ENCODE data around the gene ROR1. TPM values are rescaled to one million over a fixed set of nuclear protein-coding genes. Genes with fewer than 3 reads are reported as not detected.

Gene ROR1
- total RNA-seq, 5 donors from 2014 or later (not counting 1 experiment from before 2014, with no cell fraction given) = 0.15 to 2.0 (median 0.33) TPM; not detected in 1

DNA sequence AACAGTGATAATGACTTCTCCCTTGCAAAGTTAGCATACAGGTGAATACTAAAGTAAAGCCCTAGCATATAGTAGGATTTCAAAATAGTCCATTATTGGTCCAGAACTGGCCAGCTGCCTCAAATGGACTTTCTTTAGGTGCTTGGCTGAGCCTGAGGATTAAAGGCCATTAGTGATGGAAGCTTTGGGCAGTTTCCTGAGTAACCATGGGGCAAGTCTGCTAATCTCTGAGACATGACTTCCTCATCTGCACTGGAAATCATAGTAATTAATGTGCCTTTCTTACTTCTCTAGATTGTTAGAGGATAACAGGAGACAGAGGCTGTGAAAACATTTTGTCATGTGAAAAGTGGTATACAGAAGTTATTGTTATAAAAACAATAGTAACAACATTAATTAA lies 273.1 kb downstream of the ROR1 start:
- ChIA-PET CTCF (no interaction called here), POLR2A (no interaction called here)
- ATAC-seq (replicated peaks in 1 of 4) (no peak), DNase-seq (no peak)
- H3K9me3 ChIP-seq = no peaks in the 10 kb centered on the region
- H3K4me3 ChIP-seq (ENCODE audit: control insufficient read depth in 1 of 2, extremely low read depth in 1 of 2, low read length in 1 of 2) = no peak overlapping the region
- no peaks in the 10 kb centered on the region for H3K36me3 ChIP-seq (ENCODE audit: control insufficient read depth in 2 of 2, extremely low read depth in 1 of 2, insufficient read depth in 1 of 2, low read length in 1 of 2)
- H3K4me3 Mint-ChIP-seq = no peak overlapping the region
- H3K4me1 Mint-ChIP-seq = no peaks in the 10 kb centered on the region
- no peaks in the 10 kb centered on the region for H3K4me1 ChIP-seq (ENCODE audit: control insufficient read depth in 1 of 2, extremely low read depth in 1 of 2, insufficient read depth in 2 of 2, low read length in 2 of 2)
- H3K9me3 Mint-ChIP-seq = no peaks in the 10 kb centered on the region
- peaks cover 0 to 2% of the 10 kb centered on the region in 2 experiments for H3K27me3 ChIP-seq (replicated peaks in 1 of 2; ENCODE audit: control insufficient read depth in 2 of 2, extremely low read depth in 1 of 2, insufficient read depth in 2 of 2, low read length in 1 of 2)
- no peak overlapping the region for H3K27ac Mint-ChIP-seq
- peaks cover 2 to 4% of the 10 kb centered on the region in 2 donors for H3K27me3 Mint-ChIP-seq
- H3K36me3 Mint-ChIP-seq = no peaks in the 10 kb centered on the region
- H3K27ac ChIP-seq (ENCODE audit: low read length) = no peak overlapping the region

- H3K9me3 Mint-ChIP-seq = no peaks in the 10 kb centered on the region
- Histone ChIP-seq H3K4me1 (ENCODE audit: control insufficient read depth in 1 of 2, extremely low read depth in 1 of 2, insufficient read depth in 2 of 2, low read length in 2 of 2) (no peaks in the 10 kb centered on the region), H3K27me3 (replicated peaks in 1 of 2; ENCODE audit: control insufficient read depth in 2 of 2, extremely low read depth in 1 of 2, insufficient read depth in 2 of 2, low read length in 1 of 2) (peaks cover 0 to 2% of the 10 kb centered on the region in 2 experiments), H3K27ac (ENCODE audit: low read length) (no peak overlapping the region), H3K4me3 (ENCODE audit: control insufficient read depth in 1 of 2, extremely low read depth in 1 of 2, low read length in 1 of 2) (no peak overlapping the region), H3K9me3 (no peaks in the 10 kb centered on the region), H3K36me3 (ENCODE audit: control insufficient read depth in 2 of 2, extremely low read depth in 1 of 2, insufficient read depth in 1 of 2, low read length in 1 of 2) (no peaks in the 10 kb centered on the region)
- no peak overlapping the region for H3K27ac Mint-ChIP-seq
- no peaks in the 10 kb centered on the region for H3K36me3 Mint-ChIP-seq
- ATAC-seq (replicated peaks in 1 of 4) (no peak), DNase-seq (no peak)
- H3K4me3 Mint-ChIP-seq = no peak overlapping the region
- peaks cover 2 to 4% of the 10 kb centered on the region in 2 donors for H3K27me3 Mint-ChIP-seq
- no CpG with 5 or more reads among the region's 1 CpG for WGBS (ENCODE audit: insufficient coverage)
- ChIA-PET CTCF (no interaction called here), POLR2A (no interaction called here)
- H3K4me1 Mint-ChIP-seq = no peaks in the 10 kb centered on the region
Observed at GRCh38 chr1:64047549-64047996, 273.8 kb downstream of the ROR1 start.

- CTCF ChIA-PET = no interaction called here
- DNase-seq = no peak
- ATAC-seq (replicated peaks in 1 of 4) = no peak
- H3K4me1 Mint-ChIP-seq = no peaks in the 10 kb centered on the region
- H3K27me3 Mint-ChIP-seq = peaks cover 0 to 4% of the 10 kb centered on the region in 2 donors
- Histone ChIP-seq H3K27ac (ENCODE audit: low read length) (no peak overlapping the region), H3K4me3 (ENCODE audit: control insufficient read depth in 1 of 2, extremely low read depth in 1 of 2, low read length in 1 of 2) (no peak overlapping the region), H3K9me3 (no peaks in the 10 kb centered on the region), H3K27me3 (replicated peaks in 1 of 2; ENCODE audit: control insufficient read depth in 2 of 2, extremely low read depth in 1 of 2, insufficient read depth in 2 of 2, low read length in 1 of 2) (peaks cover 0 to 8% of the 10 kb centered on the region in 2 experiments), H3K4me1 (ENCODE audit: control insufficient read depth in 1 of 2, extremely low read depth in 1 of 2, insufficient read depth in 2 of 2, low read length in 2 of 2) (no peaks in the 10 kb centered on the region), H3K36me3 (ENCODE audit: control insufficient read depth in 2 of 2, extremely low read depth in 1 of 2, insufficient read depth in 1 of 2, low read length in 1 of 2) (no peaks in the 10 kb centered on the region)
- no peaks in the 10 kb centered on the region for H3K9me3 Mint-ChIP-seq
- H3K4me3 Mint-ChIP-seq = no peak overlapping the region
- H3K27ac Mint-ChIP-seq = no peak overlapping the region
- 86% methylated on average over 7 of the region's 9 CpGs for WGBS (ENCODE audit: insufficient coverage)
- POLR2A ChIA-PET = no interaction called here
- no peaks in the 10 kb centered on the region for H3K36me3 Mint-ChIP-seq
Observed at GRCh38 chr1:64049900-64050540, 276.2 kb downstream of the ROR1 start.

DNA sequence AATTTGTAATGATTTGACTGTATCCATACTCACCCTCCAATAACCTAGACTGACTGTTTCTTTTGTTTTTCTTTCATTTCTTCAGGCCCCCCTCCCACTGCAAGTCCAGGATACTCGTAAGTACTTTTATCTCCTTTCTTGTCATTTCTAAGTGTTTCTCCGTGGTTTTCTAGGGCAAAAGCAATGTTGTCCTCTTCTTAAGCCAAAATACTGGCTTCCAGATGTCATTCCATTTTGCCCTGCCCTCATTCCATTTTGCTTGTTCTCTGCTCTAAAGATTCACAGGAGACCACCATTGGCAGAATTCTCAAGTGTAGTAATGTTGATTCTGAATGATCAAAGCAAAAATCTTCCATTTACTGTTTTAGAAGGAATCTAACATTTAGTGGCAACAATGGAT lies 276.8 kb downstream of the ROR1 start:
- no peaks in the 10 kb centered on the region for H3K4me1 ChIP-seq (ENCODE audit: control insufficient read depth in 1 of 2, extremely low read depth in 1 of 2, insufficient read depth in 2 of 2, low read length in 2 of 2)
- peaks cover 0 to under 1% of the 10 kb centered on the region in 2 donors for H3K27me3 Mint-ChIP-seq
- H3K9me3 Mint-ChIP-seq = no peaks in the 10 kb centered on the region
- ChIA-PET POLR2A (no interaction called here), CTCF (no interaction called here)
- no peaks in the 10 kb centered on the region for H3K36me3 Mint-ChIP-seq
- 58% methylated on average over 2 of the region's 2 CpGs for WGBS (ENCODE audit: insufficient coverage)
- DNase-seq = no peak
- H3K4me1 Mint-ChIP-seq = no peaks in the 10 kb centered on the region
- H3K4me3 Mint-ChIP-seq = no peak overlapping the region
- no peak overlapping the region for H3K27ac Mint-ChIP-seq
- H3K27me3 ChIP-seq (replicated peaks in 1 of 2; ENCODE audit: control insufficient read depth in 2 of 2, extremely low read depth in 1 of 2, insufficient read depth in 2 of 2, low read length in 1 of 2) = peaks cover 0 to 8% of the 10 kb centered on the region in 2 experiments
- no peak for ATAC-seq (replicated peaks in 1 of 4)
- no peaks in the 10 kb centered on the region for H3K9me3 ChIP-seq
- H3K36me3 ChIP-seq (ENCODE audit: control insufficient read depth in 2 of 2, extremely low read depth in 1 of 2, insufficient read depth in 1 of 2, low read length in 1 of 2) = no peaks in the 10 kb centered on the region
- H3K4me3 ChIP-seq (ENCODE audit: control insufficient read depth in 1 of 2, extremely low read depth in 1 of 2, low read length in 1 of 2) = no peak overlapping the region
- H3K27ac ChIP-seq (ENCODE audit: low read length) = no peak overlapping the region

DNA sequence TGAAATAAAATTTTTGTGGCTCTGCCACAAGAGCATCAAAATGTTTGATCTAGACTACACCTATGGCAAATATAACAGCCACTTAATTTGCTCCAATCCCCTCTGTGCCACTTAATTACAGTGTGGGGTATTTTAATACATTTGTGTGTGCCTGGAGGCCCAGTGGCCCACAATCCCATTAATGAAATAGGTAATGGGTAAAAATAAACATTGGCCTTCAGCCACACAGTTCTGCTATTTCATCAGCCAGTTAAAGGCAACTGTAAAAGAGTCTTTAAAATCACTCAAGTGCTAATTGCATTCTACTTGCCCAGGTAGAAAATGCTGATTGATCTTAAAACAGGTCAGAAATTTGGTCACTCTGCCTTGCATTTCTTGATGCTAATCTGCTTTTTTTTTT lies 278.0 kb downstream of the ROR1 start:
- no peak overlapping the region for H3K27ac Mint-ChIP-seq
- ATAC-seq (replicated peaks in 1 of 4) (no peak), DNase-seq (no peak)
- no peaks in the 10 kb centered on the region for H3K4me1 ChIP-seq (ENCODE audit: control insufficient read depth in 1 of 2, extremely low read depth in 1 of 2, insufficient read depth in 2 of 2, low read length in 2 of 2)
- H3K4me1 Mint-ChIP-seq = no peaks in the 10 kb centered on the region
- no peaks in the 10 kb centered on the region for H3K36me3 Mint-ChIP-seq
- no peak overlapping the region for H3K4me3 Mint-ChIP-seq
- H3K27me3 ChIP-seq (replicated peaks in 1 of 2; ENCODE audit: control insufficient read depth in 2 of 2, extremely low read depth in 1 of 2, insufficient read depth in 2 of 2, low read length in 1 of 2) = peaks cover 0 to 8% of the 10 kb centered on the region in 2 experiments
- H3K9me3 Mint-ChIP-seq = no peaks in the 10 kb centered on the region
- no peak overlapping the region for H3K4me3 ChIP-seq (ENCODE audit: control insufficient read depth in 1 of 2, extremely low read depth in 1 of 2, low read length in 1 of 2)
- H3K27ac ChIP-seq (ENCODE audit: low read length) = no peak overlapping the region
- CTCF ChIA-PET = no interaction called here
- H3K36me3 ChIP-seq (ENCODE audit: control insufficient read depth in 2 of 2, extremely low read depth in 1 of 2, insufficient read depth in 1 of 2, low read length in 1 of 2) = no peaks in the 10 kb centered on the region
- no peaks in the 10 kb centered on the region for H3K9me3 ChIP-seq
- POLR2A ChIA-PET = no interaction called here
- H3K27me3 Mint-ChIP-seq = no peaks in the 10 kb centered on the region

- Histone ChIP-seq H3K4me3 (ENCODE audit: control insufficient read depth in 1 of 2, extremely low read depth in 1 of 2, low read length in 1 of 2) (no peak overlapping the region), H3K27ac (ENCODE audit: low read length) (no peak overlapping the region), H3K27me3 (replicated peaks in 1 of 2; ENCODE audit: control insufficient read depth in 2 of 2, extremely low read depth in 1 of 2, insufficient read depth in 2 of 2, low read length in 1 of 2) (peaks cover 0 to 8% of the 10 kb centered on the region in 2 experiments), H3K36me3 (ENCODE audit: control insufficient read depth in 2 of 2, extremely low read depth in 1 of 2, insufficient read depth in 1 of 2, low read length in 1 of 2) (no peaks in the 10 kb centered on the region), H3K4me1 (ENCODE audit: control insufficient read depth in 1 of 2, extremely low read depth in 1 of 2, insufficient read depth in 2 of 2, low read length in 2 of 2) (no peaks in the 10 kb centered on the region), H3K9me3 (no peaks in the 10 kb centered on the region)
- ChIA-PET CTCF (no interaction called here), POLR2A (no interaction called here)
- Mint-ChIP-seq H3K4me1 (no peaks in the 10 kb centered on the region), H3K27ac (no peak overlapping the region), H3K27me3 (no peaks in the 10 kb centered on the region), H3K9me3 (no peaks in the 10 kb centered on the region), H3K36me3 (no peaks in the 10 kb centered on the region), H3K4me3 (no peak overlapping the region)
- ATAC-seq (replicated peaks in 1 of 4) (no peak), DNase-seq (no peak)
- WGBS (ENCODE audit: insufficient coverage) = 100% methylated on average over 1 of the region's 1 CpG
Observed at GRCh38 chr1:64052777-64053176, 279.0 kb downstream of the ROR1 start.

DNA sequence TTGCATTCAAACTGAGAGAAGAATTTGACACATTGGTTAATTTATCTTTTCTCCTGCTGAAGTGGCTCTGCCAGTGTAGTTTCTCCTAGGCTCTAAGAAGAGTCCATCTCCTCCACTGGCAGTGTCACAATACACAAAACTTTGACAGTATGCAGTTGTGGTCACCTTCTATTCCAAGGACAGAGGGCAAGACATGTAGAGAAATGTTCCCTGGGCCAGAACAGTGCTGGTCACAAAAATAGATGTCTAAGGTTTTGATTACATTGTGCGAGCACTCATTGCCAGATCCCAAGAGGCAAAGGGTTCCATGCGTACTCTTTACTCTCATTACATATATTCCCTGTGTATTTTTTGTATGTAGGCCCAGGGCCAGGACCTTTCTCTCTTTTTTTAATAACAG lies 281.5 kb downstream of the ROR1 start:
- H3K4me1 ChIP-seq (ENCODE audit: control insufficient read depth in 1 of 2, extremely low read depth in 1 of 2, insufficient read depth in 2 of 2, low read length in 2 of 2) = peaks cover 0 to 1% of the 10 kb centered on the region in 2 experiments
- H3K27me3 Mint-ChIP-seq = peaks cover 0 to 3% of the 10 kb centered on the region in 2 donors
- no peaks in the 10 kb centered on the region for H3K36me3 ChIP-seq (ENCODE audit: control insufficient read depth in 2 of 2, extremely low read depth in 1 of 2, insufficient read depth in 1 of 2, low read length in 1 of 2)
- no peaks in the 10 kb centered on the region for H3K4me1 Mint-ChIP-seq
- peaks cover 0 to 9% (median 0%) of the 10 kb centered on the region in 3 donors for H3K9me3 Mint-ChIP-seq
- no peak overlapping the region for H3K4me3 Mint-ChIP-seq
- no CpG with 5 or more reads among the region's 2 CpGs for WGBS (ENCODE audit: insufficient coverage)
- H3K27me3 ChIP-seq (replicated peaks in 1 of 2; ENCODE audit: control insufficient read depth in 2 of 2, extremely low read depth in 1 of 2, insufficient read depth in 2 of 2, low read length in 1 of 2) = peaks cover 0 to 6% of the 10 kb centered on the region in 2 experiments
- ChIA-PET POLR2A (no interaction called here), CTCF (no interaction called here)
- ATAC-seq (replicated peaks in 1 of 4) = no peak
- DNase-seq = no peak
- no peaks in the 10 kb centered on the region for H3K36me3 Mint-ChIP-seq
- H3K27ac ChIP-seq (ENCODE audit: low read length) = no peak overlapping the region
- H3K27ac Mint-ChIP-seq = no peak overlapping the region
- no peak overlapping the region for H3K4me3 ChIP-seq (ENCODE audit: control insufficient read depth in 1 of 2, extremely low read depth in 1 of 2, low read length in 1 of 2)
- H3K9me3 ChIP-seq = no peaks in the 10 kb centered on the region
